Activated CD4-positive, alpha-beta memory T cell treated with anti-CD3 and anti-CD28 coated beads, Interleukin-2, amount 10 ng/mL, durations not matched to agents 7 days and 5 days (primary cell): ENCODE data around the gene GRIA1. TPM values are rescaled to one million over a fixed set of nuclear protein-coding genes. Genes with fewer than 3 reads are reported as not detected.
"Not testable (repeated sequence)": the region's sequence is repeated elsewhere in the genome, so short reads cannot be mapped to it uniquely, and the experiment has no call there.

Source experiments
- CTCF ChIA-PET: fragments of 350-600 bp; sonication (Branson Sonifier 250); formaldehyde crosslinking; loops from one replicate; lab custom pipeline; 2021; ENCODE audit warnings: antibody characterized with exemption, inconsistent platforms; lab: Charles Lee
- POLR2A ChIA-PET: fragments of 350-600 bp; sonication (Branson Sonifier 250); formaldehyde crosslinking; loops from one replicate; lab custom pipeline; 2021; ENCODE audit warnings: antibody characterized with exemption; lab: Charles Lee
- DNase-seq: peaks from one replicate; pipeline ENCODE4 v3.0.0-alpha.2; 2020
- H3K27ac Mint-ChIP-seq: one replicate; pipeline ENCODE4 v1.8.0; 2021; ENCODE audit warnings: mild to moderate bottlenecking, mixed read lengths
- H3K27me3 Mint-ChIP-seq: one replicate; pipeline ENCODE4 v1.8.0; 2021; ENCODE audit warnings: mixed read lengths
- H3K36me3 Mint-ChIP-seq: one replicate; pipeline ENCODE4 v1.8.0; 2021; ENCODE audit warnings: low read depth, mixed read lengths
- H3K4me1 Mint-ChIP-seq: one replicate; pipeline ENCODE4 v1.8.0; 2021; ENCODE audit warnings: mixed read lengths
- H3K4me3 Mint-ChIP-seq: one replicate; pipeline ENCODE4 v1.8.0; 2021; ENCODE audit warnings: mild to moderate bottlenecking, mixed read lengths
- H3K9me3 Mint-ChIP-seq: one replicate; pipeline ENCODE4 v1.8.0; 2021; ENCODE audit warnings: mixed read lengths
- total RNA-seq, 2 experiments: library from RNA; stranded (reverse); gene quantifications; one replicate each; pipeline ENCODE4 v1.2.3, GENCODE V29; 2021

Gene GRIA1
- total RNA-seq, 2 experiments from 2014 or later, result not detected

- Mint-ChIP-seq H3K27ac (no peak overlapping the region), H3K27me3 (no peaks in the 10 kb centered on the region), H3K4me1 (no peaks in the 10 kb centered on the region), H3K9me3 (no peaks in the 10 kb centered on the region), H3K4me3 (no peak overlapping the region), H3K36me3 (no peaks in the 10 kb centered on the region)
- POLR2A ChIA-PET, result no interaction called here
- CTCF ChIA-PET, result no interaction called here
- DNase-seq, result no peak
Observed at GRCh38 chr5:153714798-153715197, 224.3 kb downstream of the GRIA1 start.

- Mint-ChIP-seq H3K4me1 (no peaks in the 10 kb centered on the region), H3K9me3 (no peaks in the 10 kb centered on the region), H3K27ac (no peak overlapping the region), H3K27me3 (no peaks in the 10 kb centered on the region), H3K36me3 (no peaks in the 10 kb centered on the region), H3K4me3 (no peak overlapping the region)
- no peak for DNase-seq
- POLR2A ChIA-PET, result no interaction called here
- CTCF ChIA-PET, result no interaction called here
Observed at GRCh38 chr5:153717287-153717686, 226.8 kb downstream of the GRIA1 start.

GRCh38 chr5:153718713-153719112 is 228.2 kb downstream of the GRIA1 start:
- Mint-ChIP-seq H3K36me3 (no peaks in the 10 kb centered on the region), H3K9me3 (no peaks in the 10 kb centered on the region), H3K27me3 (no peaks in the 10 kb centered on the region), H3K4me3 (no peak overlapping the region), H3K4me1 (no peaks in the 10 kb centered on the region), H3K27ac (no peak overlapping the region)
- ChIA-PET POLR2A (no interaction called here), CTCF (no interaction called here)
- no peak for DNase-seq

GRCh38 chr5:153719324-153719723 is 228.9 kb downstream of the GRIA1 start:
- Mint-ChIP-seq H3K9me3 (no peaks in the 10 kb centered on the region), H3K27me3 (no peaks in the 10 kb centered on the region), H3K36me3 (no peaks in the 10 kb centered on the region), H3K4me1 (no peaks in the 10 kb centered on the region), H3K4me3 (no peak overlapping the region), H3K27ac (no peak overlapping the region)
- no peak for DNase-seq
- ChIA-PET CTCF (no interaction called here), POLR2A (no interaction called here)

- POLR2A ChIA-PET, DNase-seq, H3K9me3 Mint-ChIP-seq, H3K27ac Mint-ChIP-seq, CTCF ChIA-PET, H3K27me3 Mint-ChIP-seq, H3K36me3 Mint-ChIP-seq, H3K4me3 Mint-ChIP-seq, H3K4me1 Mint-ChIP-seq: not testable (repeated sequence)
Observed at GRCh38 chr5:153723022-153723610, 232.6 kb downstream of the GRIA1 start.

- no peaks in the 10 kb centered on the region for H3K4me1 Mint-ChIP-seq
- H3K4me3 Mint-ChIP-seq, result no peak overlapping the region
- no peak overlapping the region for H3K27ac Mint-ChIP-seq
- DNase-seq, result no peak
- no peaks in the 10 kb centered on the region for H3K27me3 Mint-ChIP-seq
- no peaks in the 10 kb centered on the region for H3K36me3 Mint-ChIP-seq
- CTCF ChIA-PET, result no interaction called here
- POLR2A ChIA-PET, result no interaction called here
- H3K9me3 Mint-ChIP-seq, result no peaks in the 10 kb centered on the region
Observed at GRCh38 chr5:153742060-153742459, 251.6 kb downstream of the GRIA1 start.

- CTCF ChIA-PET, result no interaction called here
- no peaks in the 10 kb centered on the region for H3K27me3 Mint-ChIP-seq
- POLR2A ChIA-PET, result no interaction called here
- no peak for DNase-seq
- no peak overlapping the region for H3K27ac Mint-ChIP-seq
- H3K4me3 Mint-ChIP-seq, result no peak overlapping the region
- no peaks in the 10 kb centered on the region for H3K36me3 Mint-ChIP-seq
- H3K4me1 Mint-ChIP-seq, result no peaks in the 10 kb centered on the region
- no peaks in the 10 kb centered on the region for H3K9me3 Mint-ChIP-seq
Observed at GRCh38 chr5:153744751-153745150, 254.3 kb downstream of the GRIA1 start.

GRCh38 chr5:153745778-153746395 is 255.4 kb downstream of the GRIA1 start:
- ChIA-PET POLR2A (no interaction called here), CTCF (no interaction called here)
- Mint-ChIP-seq H3K4me3 (no peak overlapping the region), H3K27me3 (no peaks in the 10 kb centered on the region), H3K36me3 (no peaks in the 10 kb centered on the region), H3K4me1 (no peaks in the 10 kb centered on the region), H3K9me3 (no peaks in the 10 kb centered on the region), H3K27ac (no peak overlapping the region)
- DNase-seq, result no peak

GRCh38 chr5:153746440-153746839 is 256.0 kb downstream of the GRIA1 start:
- Mint-ChIP-seq H3K4me1 (no peaks in the 10 kb centered on the region), H3K9me3 (no peaks in the 10 kb centered on the region), H3K36me3 (no peaks in the 10 kb centered on the region), H3K4me3 (no peak overlapping the region), H3K27ac (no peak overlapping the region), H3K27me3 (no peaks in the 10 kb centered on the region)
- CTCF ChIA-PET, result no interaction called here
- POLR2A ChIA-PET, result no interaction called here
- DNase-seq, result no peak

- ChIA-PET CTCF (no interaction called here), POLR2A (no interaction called here)
- H3K4me3 Mint-ChIP-seq, result no peak overlapping the region
Observed at GRCh38 chr5:153748823-153749222, 258.4 kb downstream of the GRIA1 start.

GRCh38 chr5:153749960-153750359 is 259.5 kb downstream of the GRIA1 start:
- DNase-seq, result no peak
- Mint-ChIP-seq H3K27me3 (no peaks in the 10 kb centered on the region), H3K9me3 (no peaks in the 10 kb centered on the region), H3K4me3 (no peak overlapping the region), H3K4me1 (no peaks in the 10 kb centered on the region), H3K36me3 (no peaks in the 10 kb centered on the region), H3K27ac (no peak overlapping the region)
- ChIA-PET POLR2A (no interaction called here), CTCF (no interaction called here)

More at GRCh38 chr5:153748823-153749222, 258.4 kb downstream of the GRIA1 start:
- Mint-ChIP-seq H3K27me3 (no peaks in the 10 kb centered on the region), H3K9me3 (no peaks in the 10 kb centered on the region), H3K4me1 (no peaks in the 10 kb centered on the region), H3K27ac (no peak overlapping the region), H3K36me3 (no peaks in the 10 kb centered on the region)
- no peak for DNase-seq

GRCh38 chr5:153751251-153751650 is 260.8 kb downstream of the GRIA1 start:
- Mint-ChIP-seq H3K27ac (no peak overlapping the region), H3K36me3 (no peaks in the 10 kb centered on the region), H3K4me1 (no peaks in the 10 kb centered on the region), H3K9me3 (no peaks in the 10 kb centered on the region), H3K4me3 (no peak overlapping the region), H3K27me3 (no peaks in the 10 kb centered on the region)
- ChIA-PET CTCF (no interaction called here), POLR2A (no interaction called here)
- DNase-seq, result no peak

- CTCF ChIA-PET, result no interaction called here
- POLR2A ChIA-PET, result no interaction called here
- Mint-ChIP-seq H3K4me1 (no peaks in the 10 kb centered on the region), H3K36me3 (no peaks in the 10 kb centered on the region), H3K9me3 (no peaks in the 10 kb centered on the region), H3K4me3 (no peak overlapping the region), H3K27me3 (no peaks in the 10 kb centered on the region), H3K27ac (no peak overlapping the region)
- no peak for DNase-seq
Observed at GRCh38 chr5:153752890-153753289, 262.4 kb downstream of the GRIA1 start.
